Stimulated activated CD8-positive, alpha-beta memory T cell treated with anti-CD3 and anti-CD28 coated beads, Interleukin-12 subunit alpha, Interleukin-12 subunit beta, amount 100 ng/mL, for 24 hours (primary cell): ENCODE measurements around the gene GGTA1.

Source experiments
- DNase-seq: peaks from one replicate; pipeline ENCODE4 v3.0.0-alpha.2; 2020; ENCODE audit errors: extremely low read depth

The GGTA1 gene

DNA sequence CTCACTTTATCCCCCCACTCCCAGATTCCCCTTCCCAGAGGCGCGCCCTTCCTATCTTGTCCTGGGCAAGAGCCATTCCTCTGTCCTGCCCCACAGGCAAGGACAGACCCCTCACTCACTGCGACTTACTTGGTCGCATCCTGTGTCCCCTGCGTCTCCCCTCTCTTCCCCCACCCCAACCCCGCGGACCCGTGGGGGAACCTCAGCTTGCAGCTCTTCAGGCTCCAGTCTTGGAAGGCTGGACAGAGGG is 542 bp downstream of the GGTA1 start:
- no peak for DNase-seq

DNA sequence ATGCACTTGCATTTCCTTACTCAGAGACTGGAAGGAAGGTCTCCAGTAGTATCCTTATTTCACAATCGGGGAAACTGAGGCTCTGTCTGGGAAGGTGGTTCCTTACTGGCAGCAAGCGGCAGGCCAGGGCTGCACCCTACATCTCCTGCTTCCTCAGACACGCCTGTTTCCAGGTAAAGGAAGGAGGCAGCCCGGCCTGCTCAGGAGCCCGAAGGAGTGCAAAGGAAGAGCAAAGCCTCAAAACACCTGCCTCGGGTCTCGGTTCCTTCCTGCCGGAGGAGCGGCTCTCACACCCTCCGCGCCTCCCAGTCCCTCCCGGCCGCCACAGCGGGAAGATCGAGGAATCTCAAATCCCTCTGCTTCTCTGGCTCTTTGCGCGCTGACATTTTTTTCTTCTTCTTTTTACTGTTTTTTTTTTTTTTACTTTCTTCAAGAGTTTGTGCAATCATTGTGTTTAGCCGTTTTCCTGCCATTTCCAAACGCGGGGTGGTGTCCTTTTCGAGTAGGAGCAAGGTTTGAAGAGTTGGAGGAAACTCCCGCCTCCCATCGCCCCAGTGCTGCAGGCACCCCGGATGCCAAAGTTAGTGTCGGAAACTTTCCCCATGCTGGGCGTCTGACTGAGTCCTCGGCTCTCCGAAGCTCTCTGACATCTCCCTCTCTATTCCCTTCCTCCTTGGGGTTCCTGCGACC is 1.0 kb downstream of the GGTA1 start:
- no peak for DNase-seq

GRCh38 chr9:121498150-121498486 is 1.5 kb downstream of the GGTA1 start:
- DNase-seq, result no peak

DNA sequence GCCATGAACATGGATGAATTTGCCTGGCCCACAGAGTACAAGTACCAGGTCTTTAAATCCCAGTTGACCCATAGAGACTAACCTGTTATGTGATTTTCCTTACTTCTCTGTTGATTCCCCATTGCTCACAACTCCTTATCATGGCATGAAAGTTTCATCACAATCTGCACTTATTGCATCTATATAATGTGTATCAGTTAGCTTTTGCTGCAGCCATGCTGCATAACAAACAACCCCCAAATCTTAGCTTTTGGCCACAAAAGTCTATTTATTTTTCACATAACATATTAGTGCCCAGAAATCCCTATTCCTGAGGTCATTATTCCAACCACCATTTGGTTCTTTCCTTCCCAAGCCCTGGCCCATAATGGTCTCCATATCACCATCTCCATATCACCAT is 3.7 kb downstream of the GGTA1 start:
- no peak for DNase-seq

GRCh38 chr9:121494192-121494591 is 5.5 kb downstream of the GGTA1 start:
- DNase-seq, result no peak

- no peak for DNase-seq
Observed at GRCh38 chr9:121491111-121491510, 8.5 kb downstream of the GGTA1 start.

GRCh38 chr9:121489344-121489743 is 10.3 kb downstream of the GGTA1 start:
- no peak for DNase-seq

- no peak for DNase-seq
Observed at GRCh38 chr9:121486043-121486442, 13.6 kb downstream of the GGTA1 start.

DNA sequence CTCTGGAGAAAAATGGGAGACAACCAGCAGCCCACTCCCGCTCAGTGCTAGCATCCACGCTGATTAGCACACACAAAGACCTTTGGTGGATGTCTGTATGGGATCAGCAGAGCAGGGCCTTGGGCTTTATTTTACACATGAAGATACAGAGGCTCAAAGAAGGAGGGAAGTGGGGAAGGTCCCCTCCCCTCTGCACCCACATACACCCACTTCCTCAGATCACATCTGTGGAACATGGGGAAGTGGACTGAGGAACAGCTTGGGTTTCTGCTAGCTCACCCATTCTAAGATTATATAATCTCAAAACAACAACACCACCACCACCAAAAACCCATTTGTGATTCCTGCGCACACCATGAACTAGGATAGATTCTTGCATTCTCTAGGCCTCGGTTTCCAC is 14.0 kb downstream of the GGTA1 start:
- no peak for DNase-seq

GRCh38 chr9:121484651-121485446 is 14.8 kb downstream of the GGTA1 start:
- DNase-seq, result no peak

- DNase-seq, result no peak
Observed at GRCh38 chr9:121483473-121484031, 16.1 kb downstream of the GGTA1 start.

- no peak for DNase-seq
Observed at GRCh38 chr9:121483049-121483448, 16.6 kb downstream of the GGTA1 start.

DNA sequence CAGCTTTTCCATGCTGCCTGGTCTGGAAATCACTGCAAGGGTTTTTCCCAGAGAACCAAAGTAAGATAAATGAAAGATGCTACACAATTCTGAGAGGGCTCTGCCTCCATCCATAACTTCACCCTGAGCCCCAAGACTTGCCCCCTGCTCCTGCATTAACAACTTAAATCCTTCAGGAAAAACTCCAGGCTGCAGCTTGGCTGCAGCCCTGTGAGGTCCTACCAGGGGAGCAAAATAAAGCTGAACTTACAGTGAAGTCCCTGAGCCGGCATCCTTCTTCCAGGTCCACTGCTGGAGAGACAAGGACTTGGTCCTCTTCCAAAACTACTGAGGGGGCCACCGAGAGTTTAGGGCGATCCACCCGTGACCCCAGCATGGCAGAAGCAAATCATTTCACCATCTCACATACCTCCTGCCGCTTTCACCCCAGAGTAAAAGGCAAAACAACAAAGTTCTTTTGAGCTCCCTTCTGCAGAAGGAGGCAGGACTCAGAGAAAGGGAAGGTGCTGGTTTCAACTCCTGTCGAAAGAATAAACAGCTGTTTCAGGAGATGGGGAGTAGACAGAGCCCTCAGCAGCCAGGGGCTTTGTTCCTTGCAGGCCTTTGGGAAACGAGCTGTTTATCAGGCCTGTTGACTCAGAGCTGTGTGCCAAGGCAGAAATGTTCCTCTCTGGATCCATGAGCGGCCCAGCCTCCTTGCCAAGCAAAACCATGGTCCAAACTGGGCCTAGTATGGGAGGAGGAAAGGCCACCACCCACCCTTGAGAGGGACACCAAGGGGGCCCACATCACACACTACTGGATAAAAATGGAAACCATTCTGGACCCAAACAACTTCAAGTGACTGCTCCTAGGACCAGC is 20.6 kb downstream of the GGTA1 start:
- DNase-seq, result no peak

- no peak for DNase-seq
Observed at GRCh38 chr9:121476156-121476555, 23.5 kb downstream of the GGTA1 start.

GRCh38 chr9:121474231-121474947 is 25.3 kb downstream of the GGTA1 start:
- no peak for DNase-seq

DNA sequence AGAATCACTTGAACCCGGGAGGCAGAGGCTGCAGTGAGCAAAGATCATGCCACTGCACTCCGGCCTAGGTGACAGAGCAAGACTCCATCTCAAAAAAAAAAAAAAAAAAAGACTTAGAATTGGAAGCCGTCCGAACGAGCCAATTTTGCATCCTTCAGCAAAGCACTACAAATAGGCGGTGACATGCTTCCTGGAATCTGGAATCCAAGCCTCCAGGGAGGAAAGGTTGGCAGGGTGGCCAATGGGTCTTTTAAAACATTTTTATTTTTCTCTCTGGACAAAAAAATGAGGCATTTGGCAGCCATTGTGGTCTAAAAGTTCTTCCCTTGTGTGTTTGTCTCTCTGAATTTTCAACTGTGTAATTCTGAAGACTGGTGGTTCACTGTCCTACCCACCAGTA is 26.4 kb downstream of the GGTA1 start:
- DNase-seq, result no peak

DNA sequence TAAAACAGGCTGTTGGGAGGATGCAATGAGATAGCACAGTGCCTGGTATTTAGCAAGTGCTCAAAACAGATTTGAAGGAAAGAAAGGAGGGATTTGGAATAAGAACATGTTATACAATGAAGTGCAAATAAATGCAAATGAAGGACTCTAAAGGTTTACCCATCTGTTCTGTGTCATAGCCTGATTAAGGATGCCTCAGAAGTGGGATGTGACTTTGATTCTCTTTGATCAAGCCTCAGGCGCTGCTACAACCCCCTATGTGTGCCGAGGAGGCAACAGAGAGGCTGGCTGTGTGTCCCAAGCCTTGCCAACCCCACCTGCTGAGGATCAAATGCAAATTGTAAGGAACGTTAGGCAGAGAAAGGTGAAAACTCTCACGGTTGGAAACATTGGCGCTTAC is 27.2 kb downstream of the GGTA1 start:
- no peak for DNase-seq

DNA sequence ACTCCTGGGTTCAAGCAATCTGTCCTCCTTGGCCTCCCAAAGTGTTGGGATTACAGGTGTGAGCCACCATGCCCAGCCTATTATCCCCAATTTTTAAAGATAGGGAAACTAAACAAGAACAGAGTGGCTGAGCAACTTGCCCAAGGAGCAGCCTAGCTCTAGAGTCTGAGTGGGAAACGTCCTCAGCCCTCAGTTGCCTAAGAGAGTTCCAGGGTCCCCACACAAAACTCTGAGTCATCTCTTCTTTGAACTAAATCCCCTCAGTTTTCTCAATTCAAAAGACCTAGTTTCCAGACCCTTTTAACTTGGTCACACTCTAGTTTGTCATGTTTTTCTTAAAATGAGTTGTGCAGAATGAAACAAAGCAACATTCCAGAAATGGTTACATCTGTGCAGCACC is 33.5 kb downstream of the GGTA1 start:
- DNase-seq, result no peak

- no peak for DNase-seq
Observed at GRCh38 chr9:121464968-121465367, 34.7 kb downstream of the GGTA1 start.

GRCh38 chr9:121463026-121463807 is 36.4 kb downstream of the GGTA1 start:
- no peak for DNase-seq

GRCh38 chr9:121459513-121459912 is 40.1 kb downstream of the GGTA1 start:
- no peak for DNase-seq
